ENCODE results near the gene GHRH.

Gene GHRH

DNA sequence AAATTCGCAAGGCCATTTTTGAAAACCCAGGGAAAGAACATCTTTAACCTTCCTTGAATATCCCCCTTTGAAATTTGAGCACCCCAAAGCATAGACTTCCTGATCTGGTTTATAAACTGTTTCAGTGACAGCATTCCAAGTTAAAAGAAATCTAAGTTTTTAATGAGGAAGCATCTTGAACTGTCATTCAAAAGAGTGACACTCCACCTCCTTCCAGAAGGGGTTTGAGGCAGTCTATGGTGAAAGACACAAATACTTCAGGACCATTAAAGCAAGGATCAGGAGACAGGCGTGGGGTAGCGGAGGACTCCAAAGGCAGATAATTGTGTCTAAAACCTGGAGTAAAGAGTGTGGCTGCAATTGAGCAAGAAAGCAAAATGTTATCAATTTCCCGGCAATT lies 691 bp downstream of the GHRH start:
- Histone ChIP-seq H4K20me1 (ENCODE audit: insufficient read depth, low read length) (no peaks in the 10 kb centered on the region), H3K9ac (ENCODE audit: low read length) (no peak overlapping the region), H2AFZ (ENCODE audit: low read depth, low read length) (no peak overlapping the region), H3K9me3 (ENCODE audit: insufficient read depth, low read length) (no peaks in the 10 kb centered on the region), H3K4me2 (ENCODE audit: low read length) (no peak overlapping the region), H3K79me2 (ENCODE audit: low read length) (no peaks in the 10 kb centered on the region), H3K4me3 (ENCODE audit: low read length) (no peak overlapping the region), H3K4me1 (ENCODE audit: low read length) (peaks cover 9% of the 10 kb centered on the region), H3K27me3 (ENCODE audit: low read depth, low read length) (peaks cover 57% of the 10 kb centered on the region), H3K36me3 (replicated peaks; ENCODE audit: low read depth, low read length) (no peaks in the 10 kb centered on the region), H3K27ac (ENCODE audit: low read length) (no peak overlapping the region)
- TF ChIP-seq EZH2phosphoT487 (IDR thresholded peaks at IDR 0.05; ENCODE audit: low read depth): no peak
- TF ChIP-seq, protein P1, sequence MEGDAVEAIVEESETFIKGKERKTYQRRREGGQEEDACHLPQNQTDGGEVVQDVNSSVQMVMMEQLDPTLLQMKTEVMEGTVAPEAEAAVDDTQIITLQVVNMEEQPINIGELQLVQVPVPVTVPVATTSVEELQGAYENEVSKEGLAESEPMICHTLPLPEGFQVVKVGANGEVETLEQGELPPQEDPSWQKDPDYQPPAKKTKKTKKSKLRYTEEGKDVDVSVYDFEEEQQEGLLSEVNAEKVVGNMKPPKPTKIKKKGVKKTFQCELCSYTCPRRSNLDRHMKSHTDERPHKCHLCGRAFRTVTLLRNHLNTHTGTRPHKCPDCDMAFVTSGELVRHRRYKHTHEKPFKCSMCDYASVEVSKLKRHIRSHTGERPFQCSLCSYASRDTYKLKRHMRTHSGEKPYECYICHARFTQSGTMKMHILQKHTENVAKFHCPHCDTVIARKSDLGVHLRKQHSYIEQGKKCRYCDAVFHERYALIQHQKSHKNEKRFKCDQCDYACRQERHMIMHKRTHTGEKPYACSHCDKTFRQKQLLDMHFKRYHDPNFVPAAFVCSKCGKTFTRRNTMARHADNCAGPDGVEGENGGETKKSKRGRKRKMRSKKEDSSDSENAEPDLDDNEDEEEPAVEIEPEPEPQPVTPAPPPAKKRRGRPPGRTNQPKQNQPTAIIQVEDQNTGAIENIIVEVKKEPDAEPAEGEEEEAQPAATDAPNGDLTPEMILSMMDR (IDR thresholded peaks at IDR 0.05; ENCODE audit: low read depth, low read length): no peak

DNA sequence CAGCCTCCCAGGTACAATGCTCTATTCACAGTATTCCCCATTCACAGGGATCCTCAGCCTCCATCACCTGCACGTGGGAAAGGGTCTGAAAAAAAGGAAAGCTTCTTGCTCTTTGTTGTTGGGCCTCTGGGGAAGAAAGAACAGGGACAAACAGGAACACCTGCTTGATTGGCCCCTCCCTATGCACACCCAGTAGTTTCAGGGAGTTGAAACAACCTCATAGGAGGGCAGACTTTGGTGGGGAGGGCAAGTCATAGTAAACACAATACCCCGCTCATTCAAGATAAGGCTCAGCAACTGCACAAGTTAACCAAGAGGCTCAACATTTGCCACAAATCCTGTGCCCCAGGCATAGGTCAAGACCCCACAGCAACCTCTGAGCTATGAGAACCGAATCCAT lies 1.7 kb downstream of the GHRH start:
- H3K4me2 ChIP-seq (ENCODE audit: low read length): no peak overlapping the region
- H3K4me3 ChIP-seq (ENCODE audit: low read length): no peak overlapping the region
- H3K27ac ChIP-seq (ENCODE audit: low read length): no peak overlapping the region
- H2AFZ ChIP-seq (ENCODE audit: low read depth, low read length): no peak overlapping the region
- peaks cover 57% of the 10 kb centered on the region for H3K27me3 ChIP-seq (ENCODE audit: low read depth, low read length)
- no peaks in the 10 kb centered on the region for H3K9me3 ChIP-seq (ENCODE audit: insufficient read depth, low read length)
- no peaks in the 10 kb centered on the region for H3K36me3 ChIP-seq (replicated peaks; ENCODE audit: low read depth, low read length)
- H3K9ac ChIP-seq (ENCODE audit: low read length): no peak overlapping the region
- H3K4me1 ChIP-seq (ENCODE audit: low read length): peaks cover 3% of the 10 kb centered on the region
- H3K79me2 ChIP-seq (ENCODE audit: low read length): no peaks in the 10 kb centered on the region
- no peaks in the 10 kb centered on the region for H4K20me1 ChIP-seq (ENCODE audit: insufficient read depth, low read length)
- TF ChIP-seq, protein P1 (IDR thresholded peaks at IDR 0.05; ENCODE audit: low read depth, low read length): no peak
- TF ChIP-seq EZH2phosphoT487 (IDR thresholded peaks at IDR 0.05; ENCODE audit: low read depth): no peak

DNA sequence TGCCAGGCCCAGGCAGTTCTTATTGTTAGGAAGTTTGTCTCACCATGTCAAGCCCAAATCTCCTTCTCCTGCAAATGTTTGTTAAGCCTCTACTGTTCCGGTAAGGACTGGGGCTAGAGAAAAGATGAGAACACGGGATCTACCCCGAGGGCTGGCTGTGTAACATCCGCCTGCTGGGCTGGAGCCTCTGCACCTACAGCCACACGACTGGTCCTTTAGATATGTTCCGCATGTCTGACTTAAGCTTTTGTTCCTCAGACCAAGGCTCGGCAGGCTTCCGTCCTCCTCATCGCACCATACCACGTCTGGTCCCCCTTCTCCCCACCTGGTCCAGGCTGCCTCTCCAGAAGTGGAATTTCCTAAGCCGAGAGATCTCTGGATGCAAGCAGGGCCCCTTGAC lies 2.6 kb downstream of the GHRH start:
- peaks cover 62% of the 10 kb centered on the region for H3K27me3 ChIP-seq (ENCODE audit: low read depth, low read length)
- peaks cover 6% of the 10 kb centered on the region for H3K4me1 ChIP-seq (ENCODE audit: low read length)
- H3K79me2 ChIP-seq (ENCODE audit: low read length): no peaks in the 10 kb centered on the region
- H3K4me3 ChIP-seq (ENCODE audit: low read length): no peak overlapping the region
- H3K9ac ChIP-seq (ENCODE audit: low read length): no peak overlapping the region
- no peak overlapping the region for H2AFZ ChIP-seq (ENCODE audit: low read depth, low read length)
- H3K9me3 ChIP-seq (ENCODE audit: insufficient read depth, low read length): no peaks in the 10 kb centered on the region
- no peaks in the 10 kb centered on the region for H3K36me3 ChIP-seq (replicated peaks; ENCODE audit: low read depth, low read length)
- H3K27ac ChIP-seq (ENCODE audit: low read length): no peak overlapping the region
- H4K20me1 ChIP-seq (ENCODE audit: insufficient read depth, low read length): no peaks in the 10 kb centered on the region
- TF ChIP-seq, protein P1 (IDR thresholded peaks at IDR 0.05; ENCODE audit: low read depth, low read length): no peak
- TF ChIP-seq EZH2phosphoT487 (IDR thresholded peaks at IDR 0.05; ENCODE audit: low read depth): no peak
- no peak overlapping the region for H3K4me2 ChIP-seq (ENCODE audit: low read length)

DNA sequence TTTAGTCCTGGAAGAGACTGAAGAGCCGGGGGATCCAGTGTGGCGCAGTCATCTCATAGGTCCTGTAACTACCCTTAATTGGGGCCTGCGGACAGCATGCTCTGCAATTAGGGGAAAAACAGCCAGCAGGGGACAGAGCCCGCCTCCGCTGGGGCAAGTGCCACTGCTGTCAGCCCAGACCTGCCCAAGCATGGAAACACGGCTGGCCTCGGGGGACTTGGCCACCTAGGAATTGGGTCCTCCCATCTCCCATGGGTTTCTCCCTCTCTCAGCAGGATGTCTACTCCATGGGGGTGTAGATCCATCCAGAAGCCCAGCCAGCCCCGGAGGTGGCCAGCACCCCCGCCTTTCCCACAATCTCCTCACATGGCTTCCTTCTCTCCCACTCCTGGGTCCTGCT lies 3.6 kb downstream of the GHRH start:
- H3K27ac ChIP-seq (ENCODE audit: low read length): no peak overlapping the region
- H3K79me2 ChIP-seq (ENCODE audit: low read length): no peaks in the 10 kb centered on the region
- H3K9ac ChIP-seq (ENCODE audit: low read length): no peak overlapping the region
- no peaks in the 10 kb centered on the region for H3K9me3 ChIP-seq (ENCODE audit: insufficient read depth, low read length)
- no peaks in the 10 kb centered on the region for H3K36me3 ChIP-seq (replicated peaks; ENCODE audit: low read depth, low read length)
- H3K4me3 ChIP-seq (ENCODE audit: low read length): no peak overlapping the region
- no peaks in the 10 kb centered on the region for H4K20me1 ChIP-seq (ENCODE audit: insufficient read depth, low read length)
- no peak overlapping the region for H3K4me2 ChIP-seq (ENCODE audit: low read length)
- TF ChIP-seq, protein P1 (IDR thresholded peaks at IDR 0.05; ENCODE audit: low read depth, low read length): no peak
- TF ChIP-seq EZH2phosphoT487 (IDR thresholded peaks at IDR 0.05; ENCODE audit: low read depth): no peak
- peaks cover 55% of the 10 kb centered on the region for H3K27me3 ChIP-seq (ENCODE audit: low read depth, low read length)
- H2AFZ ChIP-seq (ENCODE audit: low read depth, low read length): no peak overlapping the region
- peaks cover 8% of the 10 kb centered on the region for H3K4me1 ChIP-seq (ENCODE audit: low read length)
